CD4-positive, alpha-beta T cell treated with Interleukin-21 for 1 hour (primary cell): ENCODE results near the gene FOXO3.
A peak's percentile ranks its signal among the peaks of the same experiment; 100 is the strongest.
"Not testable (repeated sequence)": the region's sequence is repeated elsewhere in the genome, so short reads cannot be mapped to it uniquely, and the experiment has no call there.

ENCODE experiments used
- DNase-seq: peaks from one replicate; pipeline ENCODE4 v3.0.0-alpha.2; 2020

The FOXO3 gene

GRCh38 chr6:108560463-108561308 lies at the start of gene FOXO3:
TSS of gene FOXO3 (plus strand) at chr6:108560917. CDS start at chr6:108561209, 292 bp downstream.
- peak; percentile 82 for DNase-seq

DNA sequence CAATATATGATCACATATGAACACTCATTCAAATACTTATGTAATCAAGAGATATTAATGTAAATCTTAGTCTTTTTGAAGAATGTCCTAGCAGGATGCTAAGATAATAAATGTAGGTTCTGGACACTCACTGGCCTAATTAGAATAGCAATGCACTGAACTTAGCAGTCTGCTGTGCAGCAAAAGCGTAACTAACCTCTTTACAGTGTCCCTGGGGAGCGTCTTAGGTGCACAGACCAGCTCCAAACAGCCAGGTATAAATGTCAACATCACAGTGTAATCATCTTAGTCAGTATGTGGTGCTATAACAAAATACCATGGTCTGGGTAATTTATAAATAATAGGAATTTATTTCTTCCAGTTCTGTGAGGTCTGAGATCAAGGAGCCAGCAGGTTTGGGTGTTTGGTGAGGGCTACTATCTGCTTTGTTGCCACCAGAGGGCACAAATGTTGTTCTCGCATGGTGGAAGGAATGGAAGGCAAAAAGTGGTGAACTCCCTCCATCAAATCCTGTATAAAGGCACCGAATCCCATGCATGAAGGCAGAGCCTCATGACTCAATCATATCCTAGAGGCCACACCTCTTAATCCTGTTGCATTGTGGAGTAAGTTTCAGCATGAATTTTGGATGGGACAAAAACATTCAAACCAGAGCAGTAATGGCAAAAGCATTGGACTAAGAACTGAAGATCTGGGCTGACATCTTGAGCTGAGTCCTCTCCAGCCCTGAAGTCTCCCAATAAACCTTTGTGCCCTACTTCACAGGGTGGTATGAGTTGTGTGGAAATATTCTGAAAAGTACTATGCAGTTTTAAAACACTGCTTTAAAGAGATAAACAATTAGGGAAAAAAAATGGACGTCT lies 41.8 kb upstream of the FOXO3 start:
- peak; percentile 9 for DNase-seq

- DNase-seq, result no peak
Observed at GRCh38 chr6:108521616-108522107, 39.1 kb upstream of the FOXO3 start.

DNA sequence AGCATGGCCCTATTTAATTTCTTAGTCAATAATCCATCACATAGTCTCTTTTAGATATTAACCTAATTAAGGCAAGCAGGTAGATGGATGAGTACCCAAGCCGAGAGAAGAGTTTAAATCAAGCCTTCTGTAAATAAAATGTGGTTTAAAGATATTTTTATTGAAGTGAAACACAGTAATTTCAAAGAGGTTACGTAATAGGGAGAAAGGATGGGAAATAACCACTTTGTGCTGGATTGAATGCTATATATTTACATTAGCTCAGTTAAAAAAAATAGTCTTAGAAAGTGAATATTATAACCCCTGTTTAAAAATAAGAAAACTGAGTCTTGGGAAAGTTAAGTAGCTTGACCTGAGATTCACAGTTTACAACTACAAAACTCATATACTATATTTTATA lies 37.0 kb upstream of the FOXO3 start:
- no peak for DNase-seq

GRCh38 chr6:108524528-108525248 lies 36.0 kb upstream of the FOXO3 start:
- DNase-seq, result no peak

DNA sequence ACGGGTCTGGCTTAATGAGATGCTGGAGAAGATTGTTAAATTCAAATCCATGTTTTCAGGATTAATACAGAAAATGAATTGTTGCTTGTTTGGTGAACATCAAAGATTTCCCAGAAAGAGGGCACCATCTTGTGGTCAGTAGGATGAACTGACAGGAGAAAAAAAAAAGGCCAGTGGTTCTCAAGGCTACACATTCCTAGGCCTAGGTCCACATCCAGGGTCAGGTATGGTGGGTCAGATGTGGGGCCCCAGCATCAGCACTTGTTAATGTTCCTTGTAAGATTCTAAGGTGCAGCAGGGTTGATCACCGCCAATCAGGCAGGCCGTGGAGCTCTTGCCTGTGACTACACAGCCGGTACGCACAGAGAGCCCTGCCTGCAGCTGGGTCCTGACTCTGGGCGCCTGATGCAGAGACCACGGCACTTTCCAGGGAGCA lies 34.0 kb upstream of the FOXO3 start:
- peak; percentile 25 for DNase-seq

GRCh38 chr6:108528878-108529277 lies 31.8 kb upstream of the FOXO3 start:
- DNase-seq, result no peak

DNA sequence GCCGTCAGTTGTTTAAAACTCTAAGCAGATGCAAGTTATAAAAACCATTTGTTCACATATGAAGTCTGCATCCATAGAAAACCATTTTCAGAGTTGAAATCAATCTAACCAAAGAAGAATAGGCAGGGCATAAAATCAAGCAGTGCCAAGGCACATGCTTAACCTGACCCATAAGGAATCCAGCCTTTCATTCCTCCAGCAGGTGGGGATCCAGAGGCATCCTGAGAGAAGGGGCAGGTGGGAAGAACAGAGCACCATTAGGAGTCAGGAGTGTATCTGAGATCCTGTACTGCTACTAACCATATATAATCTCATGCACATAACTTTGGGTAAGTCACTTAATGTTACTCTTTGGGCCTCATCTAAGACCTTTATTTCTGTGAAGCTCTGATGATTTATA lies 29.4 kb upstream of the FOXO3 start:
- no peak for DNase-seq

DNA sequence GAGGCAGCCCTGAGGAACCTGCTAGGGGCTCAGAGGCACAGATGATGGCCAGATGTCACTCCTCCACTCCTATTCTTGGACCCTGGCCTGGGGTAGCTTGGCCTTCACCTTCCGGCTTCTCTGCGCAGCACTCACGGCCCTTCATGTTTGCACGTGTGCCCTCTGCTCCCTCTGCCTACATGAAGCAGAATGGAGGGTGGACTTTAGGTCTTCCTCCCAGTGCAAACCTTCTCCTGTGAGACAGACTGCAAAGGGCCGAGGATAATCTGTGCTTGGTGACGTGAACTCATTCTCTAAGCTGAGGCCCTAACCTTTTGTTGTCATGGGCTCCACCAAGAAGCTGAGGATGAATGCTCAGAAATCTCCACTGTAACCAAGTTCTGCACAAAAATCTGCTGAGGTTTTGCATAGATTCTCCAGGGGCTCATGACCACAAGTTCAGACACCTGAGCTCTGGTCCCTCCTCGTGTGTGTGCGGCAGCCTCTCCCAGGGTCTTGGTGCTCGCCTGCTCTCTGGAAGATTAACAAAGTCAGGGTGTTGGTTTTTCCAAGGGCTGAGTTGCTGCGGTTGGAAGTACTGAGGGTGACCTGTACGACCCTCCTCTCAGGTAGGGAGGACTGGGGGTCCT lies 25.5 kb upstream of the FOXO3 start:
- no peak for DNase-seq

DNA sequence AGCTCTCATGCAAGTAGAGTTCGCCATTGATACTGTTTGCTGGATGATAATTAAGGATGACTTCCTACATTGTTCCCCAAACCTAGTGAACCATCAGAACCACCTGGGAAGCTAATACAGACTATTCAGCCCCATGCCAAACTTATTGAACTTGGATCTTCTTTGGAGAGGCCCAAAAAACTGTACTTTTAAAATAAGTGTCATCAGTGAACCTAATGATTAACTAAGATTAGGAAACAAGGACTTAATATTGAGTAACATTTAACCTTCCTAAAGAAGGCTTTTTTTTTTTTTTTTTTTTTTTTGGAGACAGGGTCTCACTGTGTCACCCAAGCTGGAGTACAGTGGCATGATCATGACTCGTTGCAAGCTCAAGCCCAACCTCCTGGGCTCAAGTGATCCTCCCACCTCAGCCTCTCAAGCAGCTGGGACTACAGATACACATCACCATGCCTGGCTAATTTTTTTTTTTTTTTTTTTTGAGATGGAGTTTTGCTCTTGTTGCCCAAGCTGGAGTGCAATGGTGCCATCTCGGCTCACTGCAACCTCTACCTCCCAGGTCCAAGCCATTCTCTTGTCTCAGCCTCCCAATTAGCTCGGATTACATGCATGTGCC lies 24.7 kb upstream of the FOXO3 start:
- DNase-seq, result not testable (repeated sequence)

- peak; percentile 80 for DNase-seq
Observed at GRCh38 chr6:108541843-108542759, 18.6 kb upstream of the FOXO3 start.

DNA sequence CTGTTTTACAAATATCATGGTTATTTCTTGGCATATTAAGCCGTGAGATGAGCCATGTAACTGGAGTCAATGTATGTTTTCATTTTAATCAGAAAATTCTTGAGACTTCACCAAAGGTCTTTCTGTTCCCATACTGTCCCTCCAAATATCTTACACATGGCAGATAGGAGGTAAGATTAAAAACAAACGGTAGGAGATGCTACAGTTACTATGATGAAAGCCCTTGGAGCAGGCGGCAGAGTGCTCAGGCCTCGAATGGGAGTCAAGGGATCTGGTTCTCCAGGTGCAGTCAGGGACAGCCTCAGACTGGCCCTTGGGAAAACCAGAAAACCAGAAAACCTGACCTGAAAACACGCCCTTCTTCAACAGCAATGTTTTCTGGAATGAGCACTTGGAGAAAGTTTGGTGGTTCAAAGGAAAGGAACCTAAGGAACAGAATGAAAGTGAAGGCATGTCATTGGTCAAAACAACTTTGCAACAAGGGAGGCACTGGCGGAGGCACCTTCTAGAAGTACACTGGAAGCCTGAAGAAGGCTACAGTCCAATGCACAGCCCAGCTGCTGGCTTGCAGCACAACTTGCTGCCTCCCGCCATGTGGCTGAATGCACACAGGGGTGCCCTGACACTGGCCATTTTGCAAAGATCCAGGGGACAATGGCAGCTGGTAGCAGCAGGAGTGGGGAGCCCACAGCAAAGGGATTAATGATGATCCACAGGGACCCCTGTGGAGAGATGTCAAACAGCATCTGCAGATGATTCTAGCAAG lies 17.4 kb upstream of the FOXO3 start:
- no peak for DNase-seq

GRCh38 chr6:108544606-108545005 lies 16.1 kb upstream of the FOXO3 start:
- no peak for DNase-seq

DNA sequence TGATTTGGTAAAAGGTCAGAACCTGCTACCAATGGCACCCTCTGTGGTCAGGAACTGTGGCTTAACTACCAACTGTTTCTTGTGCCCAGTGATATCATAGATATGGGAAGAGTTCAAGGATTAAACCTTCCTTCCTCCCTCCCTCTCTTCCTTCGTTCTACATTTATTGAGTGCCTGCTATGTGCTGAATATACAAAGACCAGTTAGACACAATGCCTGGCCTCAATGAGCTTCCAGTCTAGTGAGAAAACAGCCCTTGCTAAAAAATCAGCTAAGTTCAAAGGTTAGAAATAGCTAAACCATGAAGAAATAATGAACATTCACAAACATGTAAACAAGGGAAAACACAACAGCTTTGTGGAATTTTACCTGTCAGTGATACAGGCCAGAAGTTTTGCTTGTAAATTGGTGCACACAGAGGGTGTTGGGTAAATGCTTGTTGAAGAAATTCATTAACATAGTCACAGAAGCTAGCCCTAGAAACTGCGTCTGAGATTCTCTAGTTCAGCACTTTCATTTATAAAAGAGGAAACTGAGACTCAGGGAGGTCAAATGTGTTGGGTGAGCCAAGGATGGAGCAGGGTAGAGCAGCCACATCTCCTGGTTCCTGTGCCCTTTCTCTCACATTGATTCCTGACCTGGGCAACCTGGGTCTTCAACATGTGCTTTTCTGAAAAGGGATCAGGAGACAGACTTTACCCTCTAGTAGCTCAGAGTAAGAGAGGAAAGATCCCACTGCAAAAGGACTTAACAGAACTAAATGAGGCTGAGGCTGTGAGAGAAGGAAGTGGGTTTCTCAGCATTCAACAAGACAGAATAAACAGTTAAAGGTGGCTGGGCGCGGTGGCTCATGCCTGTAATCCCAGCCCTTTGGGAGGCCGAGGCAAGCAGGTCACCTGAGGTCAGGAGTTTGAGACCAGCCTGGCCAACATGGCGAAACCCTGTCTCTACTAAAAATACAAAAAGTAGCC lies 14.4 kb upstream of the FOXO3 start:
- no peak for DNase-seq

GRCh38 chr6:108549241-108549640 lies 11.5 kb upstream of the FOXO3 start:
- DNase-seq, result no peak

DNA sequence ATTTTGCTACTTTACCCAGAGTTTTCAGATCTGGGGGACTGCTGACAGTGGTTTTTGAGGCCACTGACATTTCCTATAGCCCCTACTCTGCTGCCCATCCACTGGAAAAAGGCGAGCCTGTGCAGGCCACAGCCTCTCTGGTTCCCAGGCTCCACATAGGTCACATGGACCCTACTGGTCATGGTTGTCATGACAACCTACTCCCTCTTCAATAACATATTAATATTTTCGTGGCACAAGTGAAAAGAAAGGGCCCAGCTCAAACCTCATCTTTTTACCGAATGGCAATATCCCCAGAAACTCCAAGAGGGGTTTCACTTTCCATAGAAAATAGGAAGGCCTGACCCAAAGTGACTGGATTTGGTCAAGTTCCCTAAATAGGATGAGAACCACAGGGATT lies 11.0 kb upstream of the FOXO3 start:
- DNase-seq, result no peak

DNA sequence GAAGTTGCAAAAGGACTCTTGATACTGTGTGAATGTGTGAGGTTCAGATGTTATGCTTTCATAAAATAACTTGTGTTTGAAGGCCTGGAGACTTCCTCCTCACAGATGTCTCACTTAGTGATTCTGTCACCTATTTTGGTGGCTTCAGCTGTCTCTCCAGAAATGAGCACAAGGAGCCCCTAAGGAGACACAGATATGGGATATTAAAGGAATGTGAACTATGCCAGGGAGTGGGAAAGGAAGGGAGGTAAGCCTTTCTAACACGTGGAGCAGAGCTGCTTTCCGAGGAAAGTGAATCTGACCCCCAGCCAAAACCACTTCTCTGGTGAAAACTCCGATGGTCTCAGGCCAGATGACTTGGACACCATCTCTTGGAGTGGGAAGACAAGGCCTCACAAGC lies 10.5 kb upstream of the FOXO3 start:
- DNase-seq, result no peak

- DNase-seq, result no peak
Observed at GRCh38 chr6:108555399-108556052, 5.2 kb upstream of the FOXO3 start.
